A549 treated with CpdA at 1 μM for 4 hours (cell line): ENCODE measurements around the gene CPLANE1. TPM values are rescaled to one million over a fixed set of nuclear protein-coding genes. Genes with fewer than 3 reads are reported as not detected.

ENCODE experiments used
- total RNA-seq: library from RNA; stranded (reverse); fragments of 200-300 nt; extraction: Qiagen RNA extraction; gene quantifications from 5 replicates; pipeline ENCODE4 v1.2.3, GENCODE V29; 2022; ENCODE audit warnings: low read depth

The CPLANE1 gene
- total RNA-seq = 2.8 to 5.8 TPM (median 4.1 TPM) in 5 replicates

GRCh38 chr5:37248970-37249814 is at the start of gene CPLANE1:
Gene CPLANE1, minus strand, starts transcription at chr5:37249376. Its CDS starts 1,678 bp downstream, at chr5:37247698.

Other genes with a start within 250 kb of the CPLANE1 start
- 15.7 to 20.7 TPM (median 19.5 TPM) in 5 replicates for gene NUP155, start 121.7 kb upstream of the CPLANE1 start, total RNA-seq
- gene WDR70, start 129.9 kb upstream of the CPLANE1 start, total RNA-seq = 10.4 to 13.8 TPM (median 12.6 TPM) in 5 replicates